GM19397 (cell line): ENCODE measurements around the gene PHYKPL.

Experiments
- ATAC-seq: cut with Tn5 transposase; IDR thresholded peaks from one replicate; pipeline ENCODE4 v1.9.1; 2021; ENCODE audit warnings: mild to moderate bottlenecking, moderate library complexity; ENCODE audit not compliant: unreplicated experiment

The PHYKPL gene

GRCh38 chr5:178224403-178224802 is 8.2 kb downstream of the PHYKPL start:
- ATAC-seq: no peak

- no peak for ATAC-seq
Observed at GRCh38 chr5:178223828-178224335, 8.7 kb downstream of the PHYKPL start.

DNA sequence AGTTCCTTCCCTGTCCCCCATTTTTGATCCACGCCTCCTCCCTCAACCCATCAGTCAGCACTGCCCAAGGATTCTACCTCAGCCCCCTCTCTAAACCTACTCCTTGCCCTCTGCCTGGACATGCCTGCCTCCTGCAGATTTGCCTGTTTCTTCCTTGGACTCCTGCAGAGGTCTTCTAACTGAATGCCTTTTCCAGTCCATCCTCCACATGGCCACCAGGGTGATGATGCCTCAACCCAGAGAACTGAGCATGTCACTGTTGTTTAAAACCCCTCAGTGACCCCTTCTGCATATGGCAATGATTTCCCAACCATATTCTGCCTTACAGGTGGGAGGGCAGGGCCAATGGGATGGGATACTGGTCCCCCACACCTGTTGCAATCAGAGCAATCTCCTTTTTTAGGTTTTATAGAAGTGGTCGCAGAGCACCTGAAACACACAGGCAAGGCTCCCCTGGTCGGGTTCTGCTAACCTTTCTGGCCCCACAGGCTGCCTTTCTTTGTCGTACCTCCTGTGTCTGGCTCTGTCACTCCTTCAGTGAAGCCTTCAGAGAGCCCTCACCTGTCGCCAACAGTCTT is 9.3 kb downstream of the PHYKPL start:
- no peak for ATAC-seq

DNA sequence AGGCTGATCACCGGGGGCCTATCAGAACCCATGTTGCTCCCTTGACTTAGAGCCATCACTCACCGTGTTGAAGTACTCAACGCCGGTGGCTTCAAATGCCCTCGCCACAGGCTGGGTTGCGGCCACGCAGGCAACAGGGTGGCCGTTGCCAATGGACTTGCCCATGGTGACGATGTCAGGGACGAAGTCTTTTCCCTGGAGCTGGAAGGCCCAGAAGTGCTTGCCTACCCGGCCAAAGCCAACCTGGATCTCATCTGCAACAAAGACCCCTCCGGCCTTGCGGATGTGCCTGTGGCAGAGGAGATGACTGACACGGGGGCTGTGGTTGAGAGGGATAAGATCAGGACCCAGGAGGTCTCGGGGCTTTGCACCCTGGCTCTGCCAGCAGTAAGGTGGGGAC is 10.3 kb downstream of the PHYKPL start:
- ATAC-seq: no peak

DNA sequence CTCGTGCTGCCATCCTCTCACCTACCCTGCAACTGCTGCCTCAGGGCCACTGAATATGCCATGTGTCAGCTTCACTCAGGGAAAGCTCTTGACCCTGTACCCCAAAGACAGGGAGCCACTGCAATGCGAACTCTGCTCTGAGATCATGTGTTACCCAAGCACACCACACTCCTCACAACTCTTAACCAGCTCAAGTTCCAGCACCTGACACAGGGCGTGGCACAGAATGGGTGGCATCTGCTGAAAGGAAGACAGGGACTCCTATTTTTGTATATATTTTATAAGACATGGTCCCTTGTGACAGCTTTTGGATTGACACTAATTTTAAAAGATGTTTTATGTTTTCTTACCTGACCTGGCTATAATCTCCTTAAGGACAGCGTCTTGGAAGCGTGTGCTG is 10.7 kb downstream of the PHYKPL start:
- ATAC-seq: no peak

DNA sequence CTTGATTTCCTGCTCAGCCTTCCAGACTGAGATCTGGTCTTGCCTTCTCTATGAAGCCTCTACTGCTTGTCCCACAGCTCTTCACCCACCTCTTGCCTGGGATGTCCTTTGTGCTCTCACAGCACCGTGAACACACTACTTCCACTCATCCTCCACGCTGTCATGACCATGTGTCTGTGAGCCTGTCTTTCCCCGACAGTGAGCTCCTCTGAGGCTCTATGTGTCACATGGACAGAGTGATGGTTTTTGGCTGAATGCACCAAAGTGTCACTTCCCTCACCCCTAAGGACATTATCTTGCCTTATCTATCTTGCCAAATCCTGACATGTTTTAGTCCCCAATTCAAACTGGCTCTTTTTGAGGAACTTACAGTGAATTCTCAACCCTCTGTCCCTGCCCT is 11.3 kb downstream of the PHYKPL start:
- ATAC-seq: no peak

- no peak for ATAC-seq
Observed at GRCh38 chr5:178218827-178219226, 13.8 kb downstream of the PHYKPL start.

DNA sequence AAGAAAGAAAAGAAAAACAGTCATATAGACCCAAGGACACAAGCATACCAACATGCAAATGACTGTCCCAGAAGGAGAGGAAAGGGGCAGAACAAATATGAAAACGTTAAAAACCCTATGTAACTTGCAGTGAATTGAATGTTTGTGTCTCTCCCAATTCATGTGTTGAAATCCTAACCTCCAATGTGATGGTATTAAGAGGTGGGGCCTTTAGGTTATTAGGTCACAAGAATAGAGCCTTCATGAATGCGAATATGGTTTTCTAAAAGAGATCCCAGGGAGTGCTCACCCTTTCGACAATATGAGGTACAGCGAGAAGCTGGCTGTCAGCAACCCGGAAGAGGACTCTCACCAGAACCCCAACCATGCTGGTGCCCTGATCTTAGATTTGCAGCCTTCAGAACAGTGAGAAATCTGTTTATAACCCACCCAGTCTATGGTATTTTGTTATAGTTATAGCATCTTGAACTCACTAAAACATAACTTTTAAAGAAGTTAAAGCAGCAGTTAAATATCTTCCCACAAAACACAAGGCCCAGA is 14.3 kb downstream of the PHYKPL start:
- no peak for ATAC-seq

- no peak for ATAC-seq
Observed at GRCh38 chr5:178216779-178217178, 15.8 kb downstream of the PHYKPL start.

DNA sequence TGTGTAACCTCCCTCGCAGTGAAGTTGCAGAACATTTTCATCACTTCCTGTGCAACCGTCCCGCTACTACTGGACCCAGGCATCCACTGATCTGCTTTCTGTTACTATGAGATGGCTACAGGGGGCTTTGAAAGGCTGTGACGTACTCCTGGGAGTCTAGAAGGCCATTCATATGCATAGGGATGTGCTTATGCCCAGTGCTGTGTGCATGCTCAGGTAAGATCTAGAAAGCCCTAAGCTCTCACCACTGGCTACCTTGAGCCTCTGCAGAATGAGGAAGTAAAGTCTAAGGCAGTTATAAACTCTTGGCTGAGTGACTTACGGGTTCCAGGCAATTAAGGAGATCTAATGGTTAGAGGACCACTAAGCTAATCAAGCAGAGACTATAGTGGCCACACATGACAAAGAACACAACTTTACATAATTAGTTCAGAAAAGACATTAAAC is 16.5 kb downstream of the PHYKPL start:
- ATAC-seq: no peak

DNA sequence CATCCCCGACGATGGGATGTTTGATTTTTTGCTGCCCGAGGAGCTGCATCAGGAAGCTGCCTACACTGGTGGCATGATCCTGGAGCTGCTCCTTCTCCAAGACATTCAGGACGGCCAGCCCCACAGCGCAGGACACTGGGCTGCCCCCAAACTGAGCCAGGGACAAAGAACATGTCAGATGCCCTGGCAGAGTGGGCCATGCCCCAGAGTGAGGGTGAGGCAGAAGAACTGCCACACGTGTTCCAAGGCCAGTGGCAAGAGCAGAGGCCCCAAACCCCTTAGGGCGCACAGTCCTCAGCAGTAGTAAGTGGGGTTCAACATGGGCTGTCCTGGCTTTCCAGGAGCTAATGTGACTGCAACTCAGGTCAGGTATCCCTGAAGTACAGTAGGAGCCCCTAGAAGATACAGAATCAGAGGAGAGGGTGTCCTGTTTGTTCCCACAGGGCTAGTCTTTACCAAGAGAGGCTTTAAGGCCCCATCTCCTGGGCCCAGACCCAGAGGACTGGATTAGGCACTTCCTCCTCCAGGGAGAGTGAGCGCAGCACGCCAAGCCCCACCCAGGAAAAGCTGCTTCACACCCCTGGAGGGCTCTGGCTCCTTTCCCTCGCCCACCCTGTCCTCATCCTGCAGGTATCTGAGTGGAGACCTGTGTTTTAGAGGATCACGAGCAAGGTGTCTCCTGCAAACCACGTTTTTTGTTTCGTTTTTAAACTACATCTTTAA is 17.2 kb downstream of the PHYKPL start:
- no peak for ATAC-seq

DNA sequence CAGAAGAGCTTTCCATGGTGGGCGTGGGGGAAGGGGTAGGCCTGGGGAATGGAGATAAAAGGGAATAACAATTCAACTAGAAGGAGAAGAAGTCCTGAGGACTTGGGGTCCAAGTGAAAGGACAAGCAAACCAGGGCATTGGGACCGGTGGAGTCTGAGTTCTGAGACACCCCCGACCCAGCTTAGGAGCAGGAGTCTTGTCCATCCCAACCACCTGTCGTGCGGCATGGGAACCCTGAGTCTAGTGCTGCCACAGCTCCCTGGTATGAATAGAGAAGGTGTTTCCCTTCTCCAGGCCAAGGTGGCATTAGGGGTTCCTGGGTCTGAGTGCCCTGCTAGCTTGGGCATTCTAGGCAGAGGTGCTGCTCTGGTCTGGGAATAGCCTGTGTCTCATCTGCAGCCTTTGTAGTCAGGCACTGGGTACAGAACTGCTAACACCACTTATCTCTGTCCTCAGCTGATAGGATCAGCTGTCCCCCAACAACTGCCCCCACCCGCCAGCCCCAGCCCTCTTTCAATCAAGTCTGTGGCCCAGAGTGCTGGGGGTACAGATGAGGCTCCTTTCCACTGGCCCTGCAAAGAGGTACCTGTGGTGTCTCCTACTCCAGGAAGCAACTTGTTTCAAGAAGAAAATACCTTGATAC is 18.3 kb downstream of the PHYKPL start:
- ATAC-seq: no peak

DNA sequence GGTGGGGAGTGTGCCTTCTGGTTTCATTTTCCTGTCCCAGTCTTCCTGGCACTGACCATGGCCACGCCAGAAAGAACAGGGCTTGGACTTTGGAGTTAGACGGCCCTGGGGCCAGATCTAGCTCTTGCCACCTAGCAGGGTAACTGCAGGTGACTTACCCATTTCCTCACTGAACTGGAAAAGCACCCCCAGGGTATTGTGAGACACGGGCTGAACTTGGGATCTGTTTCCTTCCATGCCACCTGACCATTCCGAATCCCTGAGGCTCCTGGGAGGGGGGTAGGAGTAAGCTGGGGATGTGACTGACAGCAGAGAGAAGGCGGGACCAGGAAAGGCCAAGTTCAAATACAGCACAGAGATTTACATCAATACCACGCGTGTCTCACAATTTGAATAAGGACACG is 18.9 kb downstream of the PHYKPL start:
- ATAC-seq: no peak

GRCh38 chr5:178213003-178213461 is 19.6 kb downstream of the PHYKPL start:
- no peak for ATAC-seq

- no peak for ATAC-seq
Observed at GRCh38 chr5:178212241-178213002, 20.2 kb downstream of the PHYKPL start.

DNA sequence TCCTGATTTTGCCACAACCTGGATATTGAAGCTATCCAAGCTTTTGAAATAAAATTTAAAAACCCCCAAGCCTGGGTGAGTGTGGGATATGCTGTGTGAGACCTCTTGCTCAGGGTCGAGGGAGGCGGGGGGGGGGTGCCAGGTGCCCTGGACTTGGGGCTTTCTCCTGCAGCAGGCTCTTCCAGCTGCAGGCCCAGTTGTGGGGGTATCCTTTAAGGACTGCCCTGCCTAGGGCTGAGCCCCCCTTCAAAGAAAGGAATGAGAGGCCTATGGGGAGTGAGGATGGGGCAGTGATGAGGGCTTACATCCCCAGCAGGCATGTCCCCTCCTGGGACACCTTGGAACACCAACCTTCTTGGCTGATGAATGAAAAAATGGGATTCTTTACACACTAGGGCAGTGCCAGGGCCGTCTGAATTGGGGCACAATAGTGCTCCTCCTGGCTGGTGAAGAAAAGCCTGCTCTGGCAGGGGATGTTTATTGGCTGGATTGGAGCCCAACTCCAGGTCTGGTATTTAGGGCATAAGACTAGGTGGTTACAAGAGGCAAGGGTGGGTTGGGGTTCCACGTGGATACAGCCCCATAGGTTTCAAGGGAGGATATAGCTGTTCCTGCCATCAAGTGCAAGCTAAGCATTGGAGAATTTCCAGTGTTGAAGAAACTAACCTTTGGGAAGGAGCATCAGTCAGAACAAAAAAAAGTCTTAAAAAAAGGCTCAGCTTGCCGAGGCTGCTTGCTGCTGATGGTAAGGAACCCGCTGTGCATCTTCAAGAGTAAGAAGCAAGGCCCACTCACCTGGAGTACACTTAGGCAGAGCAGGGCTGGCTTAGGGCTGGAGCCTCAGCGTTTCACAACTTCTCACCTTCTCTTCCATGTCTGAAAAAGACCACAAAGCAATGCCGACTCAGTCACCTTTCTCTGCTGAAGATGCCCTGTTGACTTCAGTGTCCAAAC is 21.2 kb downstream of the PHYKPL start:
- ATAC-seq: no peak

DNA sequence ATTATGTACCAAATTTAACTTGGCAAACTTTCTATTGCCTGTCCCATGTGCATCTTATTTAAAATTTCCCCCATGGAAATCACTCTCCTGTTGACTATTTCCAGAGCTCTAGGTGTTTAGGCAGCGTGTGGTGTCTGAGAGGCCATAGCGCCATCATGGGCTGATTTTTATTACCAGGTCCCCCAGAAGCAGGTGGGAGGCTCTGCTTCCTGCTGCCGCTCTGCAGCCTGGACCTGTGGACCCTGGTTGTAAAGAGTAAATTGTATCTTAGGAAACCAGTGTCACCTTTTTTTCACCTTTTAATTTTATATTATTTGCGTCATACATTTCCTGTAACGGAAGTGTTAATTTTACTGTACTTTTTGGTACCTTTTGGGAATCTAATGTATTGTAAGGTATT is 21.9 kb downstream of the PHYKPL start:
- no peak for ATAC-seq

DNA sequence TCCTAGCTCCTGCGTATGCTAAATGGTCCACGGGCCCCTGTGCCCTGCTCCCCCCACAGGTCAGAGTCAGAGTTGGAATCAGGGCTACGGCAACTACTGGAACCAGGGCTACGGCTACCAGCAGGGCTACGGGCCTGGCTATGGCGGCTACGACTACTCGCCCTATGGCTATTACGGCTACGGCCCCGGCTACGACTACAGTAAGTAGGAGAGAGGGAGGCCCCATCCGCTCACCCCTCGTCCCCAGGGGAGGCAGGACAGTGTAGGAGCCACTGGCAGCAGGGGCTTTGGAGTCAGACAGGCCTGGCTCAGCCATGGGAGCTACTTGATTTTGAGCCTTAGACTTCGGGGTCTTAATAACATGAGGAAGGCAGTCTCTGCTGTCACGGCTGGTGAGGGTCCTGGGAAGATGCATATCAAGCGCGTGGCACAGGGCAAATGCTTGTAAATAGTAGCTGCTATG is 22.5 kb downstream of the PHYKPL start:
- ATAC-seq: no peak

DNA sequence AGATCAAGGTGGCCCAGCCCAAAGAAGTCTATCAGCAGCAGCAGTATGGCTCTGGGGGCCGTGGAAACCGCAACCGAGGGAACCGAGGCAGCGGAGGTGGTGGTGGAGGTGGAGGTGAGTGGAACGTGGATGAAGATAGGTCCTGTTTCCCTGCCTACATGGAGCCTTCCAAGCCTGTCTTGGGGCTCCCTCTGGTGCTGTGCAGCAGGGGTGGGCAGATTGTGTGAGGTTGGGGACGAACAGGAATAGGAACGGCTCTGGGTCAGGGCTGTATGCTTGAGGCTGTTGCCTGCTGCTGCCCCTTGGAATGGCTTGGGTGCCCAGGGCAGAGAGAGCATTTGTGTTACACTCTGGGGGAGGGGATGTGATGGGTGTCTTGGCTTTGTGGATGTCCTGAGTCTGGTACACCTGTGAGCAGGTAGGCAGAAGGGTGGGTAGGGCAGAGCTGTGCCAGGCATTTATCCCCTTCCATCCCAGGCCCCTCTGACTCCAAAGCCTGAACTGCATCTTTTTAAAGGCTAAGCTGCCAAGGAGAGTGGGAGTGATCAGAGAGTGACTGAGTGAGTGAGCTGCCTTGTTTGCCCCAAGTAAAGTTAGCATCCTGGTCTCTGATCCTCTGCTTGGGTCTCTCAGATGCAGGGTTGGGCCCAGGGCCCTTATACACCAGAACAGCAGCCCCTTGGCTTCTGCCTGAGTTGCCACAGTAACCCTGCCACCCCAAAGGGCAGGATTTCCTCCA is 23.1 kb downstream of the PHYKPL start:
- ATAC-seq: no peak
